ENCODE data around the gene GORASP2.

Gene GORASP2

GRCh38 chr2:170972296-170973224, 43.5 kb downstream of the GORASP2 start:
- peaks cover 0 to 5% (median 0%) of the 10 kb centered on the region in 5 donors for H3K36me3 ChIP-seq (ENCODE audit: control insufficient read depth in 5 of 5, insufficient read depth in 5 of 5, low read length in 5 of 5)
- peak overlapping the region in 3 of 5 donors; percentile 76 to 85 (median 82) for H3K4me3 ChIP-seq (ENCODE audit: low read depth in 1 of 5, low read length in 5 of 5)
- H3K27ac ChIP-seq (ENCODE audit: low read depth, low read length): no peak overlapping the region
- no peaks in the 10 kb centered on the region for H3K27me3 ChIP-seq (ENCODE audit: control insufficient read depth in 5 of 5, insufficient read depth in 4 of 5, low read length in 5 of 5)
- peak overlapping the region in 1 of 5 donors; percentile 48 for H3K9ac ChIP-seq (ENCODE audit: low read length in 5 of 5)
- no peaks in the 10 kb centered on the region for H3K9me3 ChIP-seq (ENCODE audit: control insufficient read depth in 5 of 5, low read length in 5 of 5)
- peaks cover 0 to 19% (median 11%) of the 10 kb centered on the region in 5 donors for H3K4me1 ChIP-seq (ENCODE audit: control insufficient read depth in 5 of 5, insufficient read depth in 5 of 5, low read length in 5 of 5)

- peak overlapping the region in 3 of 5 donors; percentile 48 to 90 (median 71) for H3K9ac ChIP-seq (ENCODE audit: low read length in 5 of 5)
- H3K27ac ChIP-seq (ENCODE audit: low read depth, low read length): no peak overlapping the region
- peak overlapping the region in 4 of 5 donors; percentile 5 to 85 (median 79) for H3K4me3 ChIP-seq (ENCODE audit: low read depth in 1 of 5, low read length in 5 of 5)
- H3K27me3 ChIP-seq (ENCODE audit: control insufficient read depth in 5 of 5, insufficient read depth in 4 of 5, low read length in 5 of 5): no peaks in the 10 kb centered on the region
- peaks cover 0 to 16% (median 9%) of the 10 kb centered on the region in 5 donors for H3K4me1 ChIP-seq (ENCODE audit: control insufficient read depth in 5 of 5, insufficient read depth in 5 of 5, low read length in 5 of 5)
- H3K9me3 ChIP-seq (ENCODE audit: control insufficient read depth in 5 of 5, low read length in 5 of 5): no peaks in the 10 kb centered on the region
- H3K36me3 ChIP-seq (ENCODE audit: control insufficient read depth in 5 of 5, insufficient read depth in 5 of 5, low read length in 5 of 5): peaks cover 0 to under 1% (median 0%) of the 10 kb centered on the region in 5 donors
These were observed 44.1 kb downstream of the GORASP2 start for GRCh38 chr2:170973225-170973491.

- H3K4me3 ChIP-seq (ENCODE audit: low read depth in 1 of 5, low read length in 5 of 5): peak overlapping the region; percentile 76 to 85 (median 80)
- no peaks in the 10 kb centered on the region for H3K36me3 ChIP-seq (ENCODE audit: control insufficient read depth in 5 of 5, insufficient read depth in 5 of 5, low read length in 5 of 5)
- H3K9ac ChIP-seq (ENCODE audit: low read length in 5 of 5): peak overlapping the region; percentile 73 to 90 (median 81)
- H3K27ac ChIP-seq (ENCODE audit: low read depth, low read length): peak overlapping the region; percentile 67
- H3K27me3 ChIP-seq (ENCODE audit: control insufficient read depth in 5 of 5, insufficient read depth in 4 of 5, low read length in 5 of 5): no peaks in the 10 kb centered on the region
- H3K4me1 ChIP-seq (ENCODE audit: control insufficient read depth in 5 of 5, insufficient read depth in 5 of 5, low read length in 5 of 5): peaks cover 0 to 16% (median 9%) of the 10 kb centered on the region in 5 donors
- H3K9me3 ChIP-seq (ENCODE audit: control insufficient read depth in 5 of 5, low read length in 5 of 5): no peaks in the 10 kb centered on the region
These were observed 44.6 kb downstream of the GORASP2 start for GRCh38 chr2:170973492-170974303.

- no peak overlapping the region for H3K27ac ChIP-seq (ENCODE audit: low read depth, low read length)
- no peaks in the 10 kb centered on the region for H3K27me3 ChIP-seq (ENCODE audit: control insufficient read depth in 5 of 5, insufficient read depth in 4 of 5, low read length in 5 of 5)
- H3K36me3 ChIP-seq (ENCODE audit: control insufficient read depth in 5 of 5, insufficient read depth in 5 of 5, low read length in 5 of 5): no peaks in the 10 kb centered on the region
- peaks cover 0 to 16% (median 9%) of the 10 kb centered on the region in 5 donors for H3K4me1 ChIP-seq (ENCODE audit: control insufficient read depth in 5 of 5, insufficient read depth in 5 of 5, low read length in 5 of 5)
- H3K4me3 ChIP-seq (ENCODE audit: low read depth in 1 of 5, low read length in 5 of 5): peak overlapping the region; percentile 66 to 85 (median 80)
- no peaks in the 10 kb centered on the region for H3K9me3 ChIP-seq (ENCODE audit: control insufficient read depth in 5 of 5, low read length in 5 of 5)
- H3K9ac ChIP-seq (ENCODE audit: low read length in 5 of 5): peak overlapping the region in 2 of 5 donors; percentile 81 to 87
These were observed 45.4 kb downstream of the GORASP2 start for GRCh38 chr2:170974304-170974993.

- Histone ChIP-seq H3K4me3 (ENCODE audit: low read depth in 1 of 5, low read length in 5 of 5) (no peak overlapping the region), H3K27ac (ENCODE audit: low read depth, low read length) (no peak overlapping the region), H3K9me3 (ENCODE audit: control insufficient read depth in 5 of 5, low read length in 5 of 5) (no peaks in the 10 kb centered on the region), H3K36me3 (ENCODE audit: control insufficient read depth in 5 of 5, insufficient read depth in 5 of 5, low read length in 5 of 5) (no peaks in the 10 kb centered on the region), H3K4me1 (ENCODE audit: control insufficient read depth in 5 of 5, insufficient read depth in 5 of 5, low read length in 5 of 5) (peaks cover 0 to 16% (median 9%) of the 10 kb centered on the region in 5 donors), H3K27me3 (ENCODE audit: control insufficient read depth in 5 of 5, insufficient read depth in 4 of 5, low read length in 5 of 5) (no peaks in the 10 kb centered on the region), H3K9ac (ENCODE audit: low read length in 5 of 5) (no peak overlapping the region)
These were observed 46.3 kb downstream of the GORASP2 start for GRCh38 chr2:170975127-170975942.

GRCh38 chr2:170975943-170976270, 46.9 kb downstream of the GORASP2 start:
- H3K27me3 ChIP-seq (ENCODE audit: control insufficient read depth in 5 of 5, insufficient read depth in 4 of 5, low read length in 5 of 5): no peaks in the 10 kb centered on the region
- H3K9ac ChIP-seq (ENCODE audit: low read length in 5 of 5): no peak overlapping the region
- H3K36me3 ChIP-seq (ENCODE audit: control insufficient read depth in 5 of 5, insufficient read depth in 5 of 5, low read length in 5 of 5): no peaks in the 10 kb centered on the region
- H3K9me3 ChIP-seq (ENCODE audit: control insufficient read depth in 5 of 5, low read length in 5 of 5): no peaks in the 10 kb centered on the region
- no peak overlapping the region for H3K27ac ChIP-seq (ENCODE audit: low read depth, low read length)
- no peak overlapping the region for H3K4me3 ChIP-seq (ENCODE audit: low read depth in 1 of 5, low read length in 5 of 5)
- H3K4me1 ChIP-seq (ENCODE audit: control insufficient read depth in 5 of 5, insufficient read depth in 5 of 5, low read length in 5 of 5): peaks cover 0 to 16% (median 9%) of the 10 kb centered on the region in 5 donors

- Histone ChIP-seq H3K27me3 (ENCODE audit: control insufficient read depth in 5 of 5, insufficient read depth in 4 of 5, low read length in 5 of 5) (no peaks in the 10 kb centered on the region), H3K4me1 (ENCODE audit: control insufficient read depth in 5 of 5, insufficient read depth in 5 of 5, low read length in 5 of 5) (no peaks in the 10 kb centered on the region), H3K27ac (ENCODE audit: low read depth, low read length) (no peak overlapping the region), H3K36me3 (ENCODE audit: control insufficient read depth in 5 of 5, insufficient read depth in 5 of 5, low read length in 5 of 5) (peaks cover 0 to 5% (median 0%) of the 10 kb centered on the region in 5 donors), H3K9ac (ENCODE audit: low read length in 5 of 5) (no peak overlapping the region), H3K4me3 (ENCODE audit: low read depth in 1 of 5, low read length in 5 of 5) (no peak overlapping the region), H3K9me3 (ENCODE audit: control insufficient read depth in 5 of 5, low read length in 5 of 5) (no peaks in the 10 kb centered on the region)
These were observed 55.0 kb downstream of the GORASP2 start for GRCh38 chr2:170984079-170984478.

GRCh38 chr2:170985407-170985806, 56.4 kb downstream of the GORASP2 start:
- H3K27ac ChIP-seq (ENCODE audit: low read depth, low read length): no peak overlapping the region
- no peaks in the 10 kb centered on the region for H3K9me3 ChIP-seq (ENCODE audit: control insufficient read depth in 5 of 5, low read length in 5 of 5)
- no peak overlapping the region for H3K4me3 ChIP-seq (ENCODE audit: low read depth in 1 of 5, low read length in 5 of 5)
- H3K9ac ChIP-seq (ENCODE audit: low read length in 5 of 5): no peak overlapping the region
- H3K4me1 ChIP-seq (ENCODE audit: control insufficient read depth in 5 of 5, insufficient read depth in 5 of 5, low read length in 5 of 5): no peaks in the 10 kb centered on the region
- peaks cover 0 to 5% (median 0%) of the 10 kb centered on the region in 5 donors for H3K36me3 ChIP-seq (ENCODE audit: control insufficient read depth in 5 of 5, insufficient read depth in 5 of 5, low read length in 5 of 5)
- no peaks in the 10 kb centered on the region for H3K27me3 ChIP-seq (ENCODE audit: control insufficient read depth in 5 of 5, insufficient read depth in 4 of 5, low read length in 5 of 5)

GRCh38 chr2:170986566-170987258, 57.7 kb downstream of the GORASP2 start:
- no peak overlapping the region for H3K9ac ChIP-seq (ENCODE audit: low read length in 5 of 5)
- peaks cover 0 to 10% (median 5%) of the 10 kb centered on the region in 5 donors for H3K36me3 ChIP-seq (ENCODE audit: control insufficient read depth in 5 of 5, insufficient read depth in 5 of 5, low read length in 5 of 5)
- no peaks in the 10 kb centered on the region for H3K4me1 ChIP-seq (ENCODE audit: control insufficient read depth in 5 of 5, insufficient read depth in 5 of 5, low read length in 5 of 5)
- no peaks in the 10 kb centered on the region for H3K9me3 ChIP-seq (ENCODE audit: control insufficient read depth in 5 of 5, low read length in 5 of 5)
- H3K4me3 ChIP-seq (ENCODE audit: low read depth in 1 of 5, low read length in 5 of 5): no peak overlapping the region
- no peaks in the 10 kb centered on the region for H3K27me3 ChIP-seq (ENCODE audit: control insufficient read depth in 5 of 5, insufficient read depth in 4 of 5, low read length in 5 of 5)
- no peak overlapping the region for H3K27ac ChIP-seq (ENCODE audit: low read depth, low read length)

All from subcutaneous abdominal adipose tissue (tissue), 5 donors.